ENCODE data around the gene RAB2B. TPM values are rescaled to one million over a fixed set of nuclear protein-coding genes. Genes with fewer than 3 reads are reported as not detected.

RAB2B gene
- polyA plus RNA-seq, 1 of the 3 experiments (the other 2 are of a cell fraction): 24.4 TPM

DNA sequence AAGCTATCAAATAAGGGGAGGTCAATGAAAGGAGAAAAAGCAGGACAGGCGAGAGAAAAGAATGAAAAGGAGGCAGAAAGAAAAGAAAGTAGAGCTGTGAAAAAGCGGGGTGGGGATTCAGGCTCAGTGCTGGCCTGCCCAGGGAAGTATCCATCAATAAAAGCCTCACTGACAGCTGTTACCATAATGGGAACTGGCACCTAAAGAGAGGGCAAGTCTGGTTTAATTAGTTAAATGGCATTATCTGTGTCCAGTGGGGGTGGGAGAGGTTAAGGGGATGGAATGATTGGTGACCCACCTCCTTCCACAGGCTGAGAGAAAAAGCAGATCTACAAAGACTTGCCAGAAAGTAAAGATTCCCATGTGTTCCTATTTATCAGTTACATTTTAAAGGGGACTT is 42.0 kb upstream of the RAB2B start:
- H3K9ac ChIP-seq: no peak overlapping the region
- no peaks in the 10 kb centered on the region for H3K79me2 ChIP-seq (ENCODE audit: insufficient read depth)
- no peaks in the 10 kb centered on the region for H4K20me1 ChIP-seq (ENCODE audit: insufficient read depth)
- H3K4me1 ChIP-seq (ENCODE audit: control insufficient read depth in 1 of 2, insufficient read depth in 2 of 2, low read depth in 1 of 2, low read length in 1 of 2): no peaks in the 10 kb centered on the region; a peak in 1 of 4 replicates
- H3K36me3 ChIP-seq (replicated peaks in 1 of 2; ENCODE audit: control insufficient read depth in 1 of 2, insufficient read depth in 2 of 2, low read length in 1 of 2): no peaks in the 10 kb centered on the region
- no peaks in the 10 kb centered on the region for H3K9me3 ChIP-seq
- H3K9me2 ChIP-seq: no peaks in the 10 kb centered on the region
- TF ChIP-seq SMC3 (IDR thresholded peaks at IDR 0.05; ENCODE audit: low read depth, low read length) (no peak), EP300 (IDR thresholded peaks at IDR 0.05; ENCODE audit: borderline replicate concordance in 1 of 2, low read depth in 1 of 2, low read length in 1 of 2) (no peak)
- DNase-seq: no peak
- H3K4me2 ChIP-seq: no peak overlapping the region
- CTCF ChIA-PET: interaction anchor here (1.8 kb wide), 1 partner anchor 20 kb away, joined by 9 read pairs; no protein-coding TSS in a partner anchor
- no peak overlapping the region for H3K4me3 ChIP-seq (ENCODE audit: low read depth in 2 of 2, low read length in 1 of 2)
- H3F3A ChIP-seq (replicated peaks; ENCODE audit: insufficient read depth): no peaks in the 10 kb centered on the region
- H3K27ac ChIP-seq (ENCODE audit: low read depth in 2 of 2, low read length in 1 of 2): no peak overlapping the region
- no peak overlapping the region for H2AFZ ChIP-seq (ENCODE audit: low read depth)
- 89% methylated on average over 2 of the region's 2 CpGs for WGBS (ENCODE audit: low lambda C conversion rate)
- H3K27me3 ChIP-seq (ENCODE audit: insufficient read depth): no peaks in the 10 kb centered on the region
- POLR2A ChIA-PET: no interaction called here

GRCh38 chr14:21514341-21514740 is 37.6 kb upstream of the RAB2B start:
- Histone ChIP-seq H3K27me3 (ENCODE audit: insufficient read depth) (no peaks in the 10 kb centered on the region), H3K9me3 (no peaks in the 10 kb centered on the region), H3F3A (replicated peaks; ENCODE audit: insufficient read depth) (peaks cover 6% of the 10 kb centered on the region), H3K4me1 (ENCODE audit: control insufficient read depth in 1 of 2, insufficient read depth in 2 of 2, low read depth in 1 of 2, low read length in 1 of 2) (peaks cover 0 to 8% of the 10 kb centered on the region in 2 experiments; a peak in 3 of 4 replicates), H3K79me2 (ENCODE audit: insufficient read depth) (peaks cover 17% of the 10 kb centered on the region), H3K36me3 (replicated peaks in 1 of 2; ENCODE audit: control insufficient read depth in 1 of 2, insufficient read depth in 2 of 2, low read length in 1 of 2) (no peaks in the 10 kb centered on the region), H3K4me3 (ENCODE audit: low read depth in 2 of 2, low read length in 1 of 2) (no peak overlapping the region), H3K9ac (no peak overlapping the region), H3K4me2 (no peak overlapping the region), H2AFZ (ENCODE audit: low read depth) (no peak overlapping the region), H4K20me1 (ENCODE audit: insufficient read depth) (no peaks in the 10 kb centered on the region), H3K27ac (ENCODE audit: low read depth in 2 of 2, low read length in 1 of 2) (no peak overlapping the region), H3K9me2 (no peaks in the 10 kb centered on the region)
- TF ChIP-seq TCF12 (IDR thresholded peaks at IDR 0.05) (no peak), RAD21 (IDR thresholded peaks at IDR 0.05; ENCODE audit: low read length) (no peak), TEAD4 (IDR thresholded peaks at IDR 0.05; ENCODE audit: borderline replicate concordance, insufficient read depth) (no peak), FOXJ3 (CRISPR knock-in tag; IDR thresholded peaks at IDR 0.05) (no peak), RFX5 (IDR thresholded peaks at IDR 0.05; ENCODE audit: low read length) (no peak), RCOR1 (IDR thresholded peaks at IDR 0.05; ENCODE audit: low read length) (no peak), EZH2phosphoT487 (IDR thresholded peaks at IDR 0.05; ENCODE audit: borderline replicate concordance, low read depth) (no peak), GABPA (IDR thresholded peaks at IDR 0.05; ENCODE audit: low read depth) (no peak), RXRA (IDR thresholded peaks at IDR 0.05; ENCODE audit: borderline replicate concordance, low read depth) (no peak), IRF3 (IDR thresholded peaks at IDR 0.05; ENCODE audit: low read depth, low read length) (no peak), YY1 (IDR thresholded peaks at IDR 0.05; ENCODE audit: low read depth) (no peak), NFIC (IDR thresholded peaks at IDR 0.05; ENCODE audit: borderline replicate concordance) (no peak), GATA2 (CRISPR knock-in tag; IDR thresholded peaks at IDR 0.05) (no peak), TAF1 (IDR thresholded peaks at IDR 0.05; ENCODE audit: borderline replicate concordance, low read depth, low read length) (no peak), POLR2AphosphoS5 (IDR thresholded peaks at IDR 0.05; ENCODE audit: low read depth, low read length) (no peak), MEF2A (IDR thresholded peaks at IDR 0.05; ENCODE audit: borderline replicate concordance, low read depth) (no peak), ZBTB33 (IDR thresholded peaks at IDR 0.05; ENCODE audit: borderline replicate concordance, low read depth) (no peak), FOXM1 (IDR thresholded peaks at IDR 0.05; ENCODE audit: low read depth) (no peak)
- TF ChIP-seq, protein P1, sequence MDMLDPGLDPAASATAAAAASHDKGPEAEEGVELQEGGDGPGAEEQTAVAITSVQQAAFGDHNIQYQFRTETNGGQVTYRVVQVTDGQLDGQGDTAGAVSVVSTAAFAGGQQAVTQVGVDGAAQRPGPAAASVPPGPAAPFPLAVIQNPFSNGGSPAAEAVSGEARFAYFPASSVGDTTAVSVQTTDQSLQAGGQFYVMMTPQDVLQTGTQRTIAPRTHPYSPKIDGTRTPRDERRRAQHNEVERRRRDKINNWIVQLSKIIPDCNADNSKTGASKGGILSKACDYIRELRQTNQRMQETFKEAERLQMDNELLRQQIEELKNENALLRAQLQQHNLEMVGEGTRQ (IDR thresholded peaks at IDR 0.05; ENCODE audit: borderline replicate concordance, low read depth, low read length): no peak
- TF ChIP-seq, protein P2, sequence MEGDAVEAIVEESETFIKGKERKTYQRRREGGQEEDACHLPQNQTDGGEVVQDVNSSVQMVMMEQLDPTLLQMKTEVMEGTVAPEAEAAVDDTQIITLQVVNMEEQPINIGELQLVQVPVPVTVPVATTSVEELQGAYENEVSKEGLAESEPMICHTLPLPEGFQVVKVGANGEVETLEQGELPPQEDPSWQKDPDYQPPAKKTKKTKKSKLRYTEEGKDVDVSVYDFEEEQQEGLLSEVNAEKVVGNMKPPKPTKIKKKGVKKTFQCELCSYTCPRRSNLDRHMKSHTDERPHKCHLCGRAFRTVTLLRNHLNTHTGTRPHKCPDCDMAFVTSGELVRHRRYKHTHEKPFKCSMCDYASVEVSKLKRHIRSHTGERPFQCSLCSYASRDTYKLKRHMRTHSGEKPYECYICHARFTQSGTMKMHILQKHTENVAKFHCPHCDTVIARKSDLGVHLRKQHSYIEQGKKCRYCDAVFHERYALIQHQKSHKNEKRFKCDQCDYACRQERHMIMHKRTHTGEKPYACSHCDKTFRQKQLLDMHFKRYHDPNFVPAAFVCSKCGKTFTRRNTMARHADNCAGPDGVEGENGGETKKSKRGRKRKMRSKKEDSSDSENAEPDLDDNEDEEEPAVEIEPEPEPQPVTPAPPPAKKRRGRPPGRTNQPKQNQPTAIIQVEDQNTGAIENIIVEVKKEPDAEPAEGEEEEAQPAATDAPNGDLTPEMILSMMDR (IDR thresholded peaks at IDR 0.05): no peak
- ChIA-PET CTCF (interaction anchor here (0.9 to 2.4 kb wide), 3 partner anchors 16 to 488 kb away, joined by 3 to 7 read pairs (median 4); no protein-coding TSS in a partner anchor), POLR2A (no interaction called here)
- WGBS (ENCODE audit: low lambda C conversion rate): 93% methylated on average over 1 of the region's 1 CpG
- DNase-seq: no peak
